Hepatocyte (in vitro differentiated cells): ENCODE measurements around the gene SERINC4.

Source experiments
- EZH2 ChIP-seq: fragments of 200-600 bp; sonication (generic); IDR thresholded peaks from 2 replicates; pipeline ENCODE4 v1.6.1; 2016; ENCODE audit warnings: antibody characterized with exemption, mild to moderate bottlenecking, borderline replicate concordance
- TF ChIP-seq, protein P1 (sequence below): fragments of 200-600 bp; sonication (generic); IDR thresholded peaks from 2 replicates; pipeline ENCODE4 v1.5.1; 2016; ENCODE audit warnings: antibody characterized with exemption, mild to moderate bottlenecking; ENCODE audit not compliant: poor library complexity

DNA sequence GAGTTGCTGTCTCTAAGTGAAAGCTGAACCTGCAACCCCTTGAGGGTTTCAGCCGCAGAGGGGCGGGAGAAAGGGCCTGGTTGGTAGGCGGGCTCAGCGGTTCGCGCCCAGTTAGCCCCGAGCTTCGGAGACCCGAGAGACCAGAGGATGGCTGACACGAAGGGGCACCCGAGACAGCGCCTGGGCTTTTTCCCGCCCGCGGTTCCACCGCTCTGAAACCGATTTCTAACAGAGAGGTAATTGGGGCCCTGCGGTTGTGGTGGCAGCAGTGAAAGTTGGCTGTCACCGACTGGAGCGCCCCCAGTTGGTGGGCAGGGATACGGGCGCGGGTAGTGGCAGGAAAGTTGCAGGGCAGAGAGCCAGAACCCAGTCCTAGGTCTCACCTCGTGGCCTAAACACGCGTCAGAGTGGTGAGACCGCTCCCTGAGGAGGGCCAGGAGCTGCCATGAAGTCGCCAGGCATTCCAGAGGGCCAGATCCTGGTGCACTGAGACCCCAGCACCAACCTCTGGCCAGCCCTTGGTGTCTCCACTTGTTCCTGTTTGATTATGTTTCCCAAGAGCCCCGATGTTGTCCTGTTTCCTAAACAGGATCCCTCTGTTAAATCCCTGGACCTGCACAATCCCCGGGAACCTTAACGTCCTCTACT lies 22.6 kb downstream of the SERINC4 start:
- TF ChIP-seq EZH2: no peak
- TF ChIP-seq, protein P1, sequence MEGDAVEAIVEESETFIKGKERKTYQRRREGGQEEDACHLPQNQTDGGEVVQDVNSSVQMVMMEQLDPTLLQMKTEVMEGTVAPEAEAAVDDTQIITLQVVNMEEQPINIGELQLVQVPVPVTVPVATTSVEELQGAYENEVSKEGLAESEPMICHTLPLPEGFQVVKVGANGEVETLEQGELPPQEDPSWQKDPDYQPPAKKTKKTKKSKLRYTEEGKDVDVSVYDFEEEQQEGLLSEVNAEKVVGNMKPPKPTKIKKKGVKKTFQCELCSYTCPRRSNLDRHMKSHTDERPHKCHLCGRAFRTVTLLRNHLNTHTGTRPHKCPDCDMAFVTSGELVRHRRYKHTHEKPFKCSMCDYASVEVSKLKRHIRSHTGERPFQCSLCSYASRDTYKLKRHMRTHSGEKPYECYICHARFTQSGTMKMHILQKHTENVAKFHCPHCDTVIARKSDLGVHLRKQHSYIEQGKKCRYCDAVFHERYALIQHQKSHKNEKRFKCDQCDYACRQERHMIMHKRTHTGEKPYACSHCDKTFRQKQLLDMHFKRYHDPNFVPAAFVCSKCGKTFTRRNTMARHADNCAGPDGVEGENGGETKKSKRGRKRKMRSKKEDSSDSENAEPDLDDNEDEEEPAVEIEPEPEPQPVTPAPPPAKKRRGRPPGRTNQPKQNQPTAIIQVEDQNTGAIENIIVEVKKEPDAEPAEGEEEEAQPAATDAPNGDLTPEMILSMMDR: peak; percentile 86
